Lung (tissue), 12 donors: Measurements from ENCODE around the gene MAP7D1. TPM values are rescaled to one million over a fixed set of nuclear protein-coding genes. Genes with fewer than 3 reads are reported as not detected.

Source experiments
- ATAC-seq: fragments of 200-7000 bp; cut with Tn5 transposase; one replicate; pipeline ENCODE4 v1.9.1; 2020; ENCODE audit warnings: moderate number of reproducible peaks; ENCODE audit not compliant: insufficient read depth, low FRiP score
- DNase-seq, 3 donors: peaks; one replicate each; pipeline ENCODE4 v3.0.0-alpha.2; 2013 to 2017
- H3K27ac ChIP-seq, 2 donors: one replicate each; pipeline ENCODE4 v1.5.1; 2013; ENCODE audit warnings: mild to moderate bottlenecking in 2 of 2, moderate library complexity in 2 of 2, control low read depth in 1 of 2, inconsistent platforms in 1 of 2, low read depth in 1 of 2, low read length in 1 of 2
- H3K27me3 ChIP-seq, 3 donors: one replicate each; pipeline ENCODE4 v1.5.1; 2013; ENCODE audit warnings: low read length in 2 of 3; ENCODE audit not compliant: control insufficient read depth in 3 of 3, insufficient read depth in 3 of 3
- H3K36me3 ChIP-seq, 4 donors: one replicate each; pipeline ENCODE4 v1.5.1; 2013; ENCODE audit warnings: low read length in 4 of 4, mild to moderate bottlenecking in 1 of 4, moderate library complexity in 1 of 4; ENCODE audit not compliant: control insufficient read depth in 4 of 4, insufficient read depth in 4 of 4
- H3K4me1 ChIP-seq, 5 donors: one replicate each; pipeline ENCODE4 v1.5.1; 2013; ENCODE audit warnings: low read length in 5 of 5, mild to moderate bottlenecking in 2 of 5, moderate library complexity in 1 of 5; ENCODE audit not compliant: control insufficient read depth in 5 of 5, insufficient read depth in 5 of 5
- H3K4me3 ChIP-seq: one replicate; pipeline ENCODE4 v1.5.1; 2013; ENCODE audit warnings: mild to moderate bottlenecking, control low read depth, moderate library complexity
- H3K9ac ChIP-seq, 2 donors: one replicate each; pipeline ENCODE4 v1.5.1; 2013; ENCODE audit warnings: low read length in 2 of 2, control low read depth in 1 of 2; ENCODE audit not compliant: insufficient read depth in 1 of 2
- H3K9me3 ChIP-seq, 4 donors: one replicate each; pipeline ENCODE4 v1.5.1; 2013; ENCODE audit warnings: low read length in 3 of 4, mild to moderate bottlenecking in 1 of 4, moderate library complexity in 1 of 4; ENCODE audit not compliant: control insufficient read depth in 4 of 4, insufficient read depth in 3 of 4
- WGBS, 2 donors: extraction: QIAGEN DNeasy Blood & Tissue Kit; methylation state at CpG; one replicate each; pipeline ENCODE4 v1.1.7; 2013; 5-methylcytosine and 5-hydroxymethylcytosine counted together
- polyA plus RNA-seq, 2 donors: library from polyadenylated mRNA; stranded (reverse); fragments of 200-250 nt; gene quantifications; one replicate each; pipeline ENCODE4 v1.2.1, GENCODE V29; 2013
- total RNA-seq, 2 donors: library from RNA; depleted of rRNA in 1 of 2; stranded (reverse); fragments of >200 nt in 1 of 2; gene quantifications; one replicate each; pipeline ENCODE4 v1.2.1, GENCODE V29; 2014 to 2021
- TF ChIP-seq, protein P1 (sequence below): IDR thresholded peaks from 2 replicates; pipeline ENCODE4 v1.5.1; 2012; ENCODE audit warnings: mild to moderate bottlenecking; ENCODE audit errors: control extremely low read depth, extremely low read depth
- donor health status: control.
- donor health status: control.
- donor health status: Bipolar disorder and iron deficiency.
- donor health status: healthy.
- donor health status: DM: yes; HTN: yes; CAD: no.

Gene MAP7D1
- total and polyA plus RNA-seq, 4 donors = 47.3 to 140 (median 78.5) TPM

DNA sequence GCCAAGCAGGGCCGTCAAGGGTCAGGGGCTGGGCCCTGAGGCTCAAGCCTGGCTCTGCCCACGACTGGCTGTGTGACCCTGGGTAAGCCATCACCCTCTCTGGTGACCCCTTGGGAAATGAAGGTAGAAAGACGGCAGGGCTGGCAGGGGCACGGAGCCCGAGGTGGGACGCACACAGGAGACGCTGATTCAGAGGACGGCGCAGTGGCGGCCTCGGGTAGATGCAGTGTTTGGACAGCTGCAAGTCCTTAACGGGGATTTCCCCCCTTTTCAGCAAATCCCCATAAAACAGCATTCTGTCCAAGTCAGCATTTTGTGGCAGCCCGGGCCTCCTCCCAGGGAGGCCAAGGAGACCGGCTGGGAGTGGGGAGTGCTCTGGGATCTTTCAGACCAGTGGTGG, 47.6 kb upstream of the MAP7D1 start:
- TF ChIP-seq, protein P1, sequence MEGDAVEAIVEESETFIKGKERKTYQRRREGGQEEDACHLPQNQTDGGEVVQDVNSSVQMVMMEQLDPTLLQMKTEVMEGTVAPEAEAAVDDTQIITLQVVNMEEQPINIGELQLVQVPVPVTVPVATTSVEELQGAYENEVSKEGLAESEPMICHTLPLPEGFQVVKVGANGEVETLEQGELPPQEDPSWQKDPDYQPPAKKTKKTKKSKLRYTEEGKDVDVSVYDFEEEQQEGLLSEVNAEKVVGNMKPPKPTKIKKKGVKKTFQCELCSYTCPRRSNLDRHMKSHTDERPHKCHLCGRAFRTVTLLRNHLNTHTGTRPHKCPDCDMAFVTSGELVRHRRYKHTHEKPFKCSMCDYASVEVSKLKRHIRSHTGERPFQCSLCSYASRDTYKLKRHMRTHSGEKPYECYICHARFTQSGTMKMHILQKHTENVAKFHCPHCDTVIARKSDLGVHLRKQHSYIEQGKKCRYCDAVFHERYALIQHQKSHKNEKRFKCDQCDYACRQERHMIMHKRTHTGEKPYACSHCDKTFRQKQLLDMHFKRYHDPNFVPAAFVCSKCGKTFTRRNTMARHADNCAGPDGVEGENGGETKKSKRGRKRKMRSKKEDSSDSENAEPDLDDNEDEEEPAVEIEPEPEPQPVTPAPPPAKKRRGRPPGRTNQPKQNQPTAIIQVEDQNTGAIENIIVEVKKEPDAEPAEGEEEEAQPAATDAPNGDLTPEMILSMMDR = no peak
- DNase-seq = no peak

DNA sequence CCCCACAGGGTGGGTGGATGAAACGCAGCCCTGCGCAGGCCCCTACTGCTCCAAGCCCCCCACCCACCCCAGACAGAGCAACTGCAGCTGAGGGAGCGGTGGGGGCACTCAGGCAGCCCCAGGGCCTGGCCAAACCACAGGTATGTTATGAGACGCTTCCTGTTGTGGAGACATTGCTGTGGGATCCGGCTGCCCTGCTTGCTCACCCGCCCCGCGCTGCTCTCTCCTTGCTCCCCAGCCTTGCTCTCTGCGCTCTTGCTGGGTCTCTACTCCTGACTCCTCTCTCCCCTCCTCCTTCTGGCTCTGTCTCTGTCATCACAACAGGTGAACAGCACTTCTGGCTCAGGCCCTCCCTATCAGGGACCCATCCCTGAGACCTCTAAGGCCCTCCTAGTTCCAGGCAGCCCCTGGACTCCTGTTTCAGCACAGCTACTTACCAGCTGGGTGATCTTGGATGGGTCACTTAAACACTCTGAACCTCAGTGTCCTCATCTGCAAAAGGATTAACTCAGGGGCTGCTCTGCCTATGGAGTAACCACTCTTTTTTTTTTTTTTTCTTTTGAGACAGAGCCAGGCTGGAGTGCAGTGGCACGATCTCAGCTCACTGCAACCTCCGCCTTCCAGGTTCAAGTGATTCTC, 46.8 kb upstream of the MAP7D1 start:
- no peaks in the 10 kb centered on the region for H3K4me1 ChIP-seq
- H3K9ac ChIP-seq = no peak overlapping the region
- H3K4me3 ChIP-seq = no peak overlapping the region
- no peak for ATAC-seq
- no peak overlapping the region for H3K27ac ChIP-seq
- no peak for DNase-seq
- TF ChIP-seq, protein P1 = no peak
- no peaks in the 10 kb centered on the region for H3K9me3 ChIP-seq
- H3K27me3 ChIP-seq = no peaks in the 10 kb centered on the region
- 46 to 72% methylated on average over 11 of the region's 11 CpGs for WGBS, 2 donors
- no peaks in the 10 kb centered on the region for H3K36me3 ChIP-seq

More for the DNA sequence above, 47.6 kb upstream of the MAP7D1 start:
- H3K4me3 ChIP-seq = no peak overlapping the region
- no peaks in the 10 kb centered on the region for H3K4me1 ChIP-seq
- H3K36me3 ChIP-seq = no peaks in the 10 kb centered on the region
- H3K27me3 ChIP-seq = no peaks in the 10 kb centered on the region
- WGBS, 2 donors = 84 to 91% methylated on average over 14 of the region's 14 CpGs
- H3K27ac ChIP-seq = no peak overlapping the region
- no peak for ATAC-seq
- H3K9ac ChIP-seq = no peak overlapping the region
- no peaks in the 10 kb centered on the region for H3K9me3 ChIP-seq

DNA sequence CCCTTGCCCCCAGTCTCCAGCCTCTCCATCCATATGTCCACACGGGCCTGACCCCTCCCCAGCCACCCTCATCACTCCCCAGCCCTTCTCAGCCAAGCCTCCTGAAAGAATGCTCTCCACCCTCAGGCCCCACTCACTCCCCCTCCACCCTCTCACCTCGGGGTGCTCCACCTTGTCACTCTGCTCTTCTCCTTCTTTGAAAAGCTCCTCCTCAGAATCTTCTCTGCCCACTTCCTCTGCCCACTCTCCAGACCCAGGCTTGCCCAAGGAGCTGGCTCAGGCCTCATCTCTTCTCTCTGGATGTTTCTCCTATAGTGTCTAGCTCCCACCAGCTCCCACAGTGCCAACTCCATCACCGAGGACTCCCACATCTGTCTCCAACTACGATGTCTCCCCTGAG, 44.8 kb upstream of the MAP7D1 start:
- no peak overlapping the region for H3K4me3 ChIP-seq
- no peaks in the 10 kb centered on the region for H3K27me3 ChIP-seq
- no peaks in the 10 kb centered on the region for H3K36me3 ChIP-seq
- peaks cover 0 to 11% (median 0%) of the 10 kb centered on the region in 5 donors for H3K4me1 ChIP-seq
- no peak for ATAC-seq
- TF ChIP-seq, protein P1 = no peak
- DNase-seq = no peak
- H3K27ac ChIP-seq = no peak overlapping the region
- no peaks in the 10 kb centered on the region for H3K9me3 ChIP-seq
- 62 to 75% methylated on average over 4 of the region's 4 CpGs for WGBS, 2 donors
- H3K9ac ChIP-seq = no peak overlapping the region

DNA sequence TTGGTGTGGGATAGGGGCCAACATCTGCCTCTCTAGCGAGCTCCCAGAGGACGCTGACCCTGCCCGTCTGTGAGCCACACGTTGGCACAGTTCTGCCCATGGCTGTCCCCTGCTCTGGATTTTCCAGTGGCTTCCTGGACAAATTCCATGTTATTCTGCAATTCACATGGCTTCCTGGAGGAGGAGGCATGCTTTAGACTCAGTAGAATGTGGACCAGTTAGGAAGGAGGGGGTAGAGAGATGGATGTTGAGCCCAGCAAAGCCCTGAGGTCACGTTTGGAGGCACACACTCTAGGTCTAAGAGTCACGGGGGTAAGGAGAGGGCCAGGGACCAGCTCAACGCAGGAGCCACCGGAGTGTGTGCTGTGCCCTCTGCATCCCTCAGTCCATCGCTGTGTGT, 43.1 kb upstream of the MAP7D1 start:
- no peak for ATAC-seq
- Histone ChIP-seq H3K9me3 (no peaks in the 10 kb centered on the region), H3K27ac (no peak overlapping the region), H3K36me3 (no peaks in the 10 kb centered on the region), H3K4me1 (peaks cover 0 to 11% (median 0%) of the 10 kb centered on the region in 5 donors), H3K27me3 (no peaks in the 10 kb centered on the region), H3K9ac (no peak overlapping the region), H3K4me3 (no peak overlapping the region)
- TF ChIP-seq, protein P1 = no peak
- DNase-seq = no peak
- WGBS, 2 donors = 89 to 93% methylated on average over 9 of the region's 9 CpGs
